CD4-positive, alpha-beta T cell treated with Interleukin-4 for 1 hour (primary cell): Measurements from ENCODE around the gene DUS3L.
"Not testable (repeated sequence)": the region's sequence is repeated elsewhere in the genome, so short reads cannot be mapped to it uniquely, and the experiment has no call there.

Experiments
- DNase-seq, 2 donors: peaks; one replicate each; pipeline ENCODE4 v3.0.0-alpha.2; 2020 to 2022

Gene DUS3L

GRCh38 chr19:5767949-5768348 is 23.0 kb downstream of the DUS3L start:
- no peak for DNase-seq

GRCh38 chr19:5765220-5765619 is 25.7 kb downstream of the DUS3L start:
- no peak for DNase-seq

- no peak for DNase-seq
These were observed 28.2 kb downstream of the DUS3L start for GRCh38 chr19:5762608-5763217.

GRCh38 chr19:5753743-5754142 is 37.2 kb downstream of the DUS3L start:
- no peak for DNase-seq

- DNase-seq = no peak
These were observed 39.3 kb downstream of the DUS3L start for GRCh38 chr19:5751709-5752108.

- DNase-seq = no peak
These were observed 41.5 kb downstream of the DUS3L start for GRCh38 chr19:5749505-5749904.

- not testable (repeated sequence) for DNase-seq
These were observed 42.0 kb downstream of the DUS3L start for GRCh38 chr19:5748920-5749319.

GRCh38 chr19:5744999-5745398 is 46.0 kb downstream of the DUS3L start:
- not testable (repeated sequence) for DNase-seq

- no peak for DNase-seq
These were observed 47.3 kb downstream of the DUS3L start for GRCh38 chr19:5743630-5744029.

- DNase-seq = no peak
These were observed 48.9 kb downstream of the DUS3L start for GRCh38 chr19:5742051-5742450.

GRCh38 chr19:5738423-5738822 is 52.5 kb downstream of the DUS3L start:
- DNase-seq = no peak
